Sigmoid colon (tissue), 7 donors: ENCODE measurements around the gene ABHD10. TPM values are rescaled to one million over a fixed set of nuclear protein-coding genes. Genes with fewer than 3 reads are reported as not detected.
A peak's percentile ranks its signal among the peaks of the same experiment; 100 is the strongest.

Experiments used
- DNase-seq: peaks from one replicate; pipeline ENCODE4 v3.0.0-alpha.2; 2019
- H3K27ac ChIP-seq, 4 donors: fragments of 200-600 bp; sonication (generic); one replicate each; pipeline ENCODE4 v1.5.1; 2016 to 2019; ENCODE audit warnings: mild to moderate bottlenecking in 1 of 4
- H3K27me3 ChIP-seq, 3 donors: fragments of 200-600 bp; sonication (generic); one replicate each; pipeline ENCODE4 v1.5.1; 2019; ENCODE audit warnings: mild to moderate bottlenecking in 1 of 3
- H3K36me3 ChIP-seq, 4 donors: fragments of 200-600 bp; sonication (generic); one replicate each; pipeline ENCODE4 v1.5.1; 2016 to 2019
- H3K4me1 ChIP-seq, 4 donors: fragments of 200-600 bp; sonication (generic); one replicate each; pipeline ENCODE4 v1.5.1; 2017 to 2019
- H3K4me3 ChIP-seq, 4 donors: fragments of 200-600 bp; sonication (generic); one replicate each; pipeline ENCODE4 v1.5.1; 2017 to 2019; ENCODE audit warnings: mild to moderate bottlenecking in 2 of 4, moderate library complexity in 1 of 4
- H3K9me3 ChIP-seq, 4 donors: fragments of 200-600 bp in 3 of 4; sonication (generic) in 3 of 4; one replicate each; pipeline versions ENCODE4 v1.5.1 to v1.6.1; 2013 to 2019
- EP300 ChIP-seq, 4 donors: sonication (generic); formaldehyde crosslinking; IDR thresholded peaks; one replicate each; pipeline ENCODE4 v1.6.1; 2017; ENCODE audit warnings: antibody characterized with exemption in 4 of 4
- POLR2A ChIP-seq, 2 donors: fragments of 450-650 bp; IDR thresholded peaks; one replicate each; pipeline ENCODE4 v1.6.1; 2016; ENCODE audit warnings: antibody characterized with exemption in 2 of 2, mild to moderate bottlenecking in 2 of 2, moderate library complexity in 2 of 2
- POLR2AphosphoS5 ChIP-seq, 4 donors: sonication (generic); formaldehyde crosslinking; IDR thresholded peaks; one replicate each; pipeline ENCODE4 v1.6.1; 2017; ENCODE audit warnings: antibody characterized with exemption in 4 of 4
- WGBS, 2 donors: extraction: QIAGEN DNeasy Blood & Tissue Kit; methylation state at CpG; one replicate each; pipeline ENCODE4 v1.1.7; 2013; 5-methylcytosine and 5-hydroxymethylcytosine counted together
- intact Hi-C: fragments of 100-400 bp; cut with DNase I; formaldehyde crosslinking; loops from one replicate; pipeline ENCODE4 v1.15.1; 2023
- polyA plus RNA-seq, 3 donors: library from polyadenylated mRNA; stranded (reverse); fragments of 200-250 nt; gene quantifications; one replicate each; pipeline ENCODE4 v1.2.3, GENCODE V29; 2013
- total RNA-seq, 4 donors: library from RNA; depleted of rRNA; stranded (reverse); fragments of >200 nt; gene quantifications; one replicate each; pipeline ENCODE4 v1.1.0, GENCODE V29; 2016
- TF ChIP-seq, protein P1 (sequence below), 4 experiments: fragments of 450-650 bp in 3 of 4; fragments of 200-600 bp in 1 of 4; IDR thresholded peaks; one replicate each; pipeline ENCODE4 v1.5.1; 2016 to 2019; ENCODE audit warnings: antibody characterized with exemption in 4 of 4, mild to moderate bottlenecking in 3 of 4, moderate library complexity in 2 of 4
- donor health status: healthy with polysubstance abuse.
- donor health status: Bipolar disorder and iron deficiency.
- donor health status: healthy.

Gene ABHD10
- total and polyA plus RNA-seq, 7 donors: 13.3 to 28.3 (median 18.3) TPM

GRCh38 chr3:111947231-111947630, 31.6 kb upstream of the ABHD10 start:
- 54 to 62% methylated on average over 1 of the region's 1 CpG for WGBS, 2 donors
- peaks cover 0 to 18% (median 4%) of the 10 kb centered on the region in 4 donors for H3K4me1 ChIP-seq
- no peak overlapping the region for H3K4me3 ChIP-seq
- peak overlapping the region in 1 of 4 donors; percentile 4 for H3K27ac ChIP-seq
- TF ChIP-seq EP300 (IDR thresholded peaks at IDR 0.05) (no peak), POLR2A (IDR thresholded peaks at IDR 0.05) (no peak), POLR2AphosphoS5 (IDR thresholded peaks at IDR 0.05) (no peak)
- TF ChIP-seq, protein P1, sequence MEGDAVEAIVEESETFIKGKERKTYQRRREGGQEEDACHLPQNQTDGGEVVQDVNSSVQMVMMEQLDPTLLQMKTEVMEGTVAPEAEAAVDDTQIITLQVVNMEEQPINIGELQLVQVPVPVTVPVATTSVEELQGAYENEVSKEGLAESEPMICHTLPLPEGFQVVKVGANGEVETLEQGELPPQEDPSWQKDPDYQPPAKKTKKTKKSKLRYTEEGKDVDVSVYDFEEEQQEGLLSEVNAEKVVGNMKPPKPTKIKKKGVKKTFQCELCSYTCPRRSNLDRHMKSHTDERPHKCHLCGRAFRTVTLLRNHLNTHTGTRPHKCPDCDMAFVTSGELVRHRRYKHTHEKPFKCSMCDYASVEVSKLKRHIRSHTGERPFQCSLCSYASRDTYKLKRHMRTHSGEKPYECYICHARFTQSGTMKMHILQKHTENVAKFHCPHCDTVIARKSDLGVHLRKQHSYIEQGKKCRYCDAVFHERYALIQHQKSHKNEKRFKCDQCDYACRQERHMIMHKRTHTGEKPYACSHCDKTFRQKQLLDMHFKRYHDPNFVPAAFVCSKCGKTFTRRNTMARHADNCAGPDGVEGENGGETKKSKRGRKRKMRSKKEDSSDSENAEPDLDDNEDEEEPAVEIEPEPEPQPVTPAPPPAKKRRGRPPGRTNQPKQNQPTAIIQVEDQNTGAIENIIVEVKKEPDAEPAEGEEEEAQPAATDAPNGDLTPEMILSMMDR (IDR thresholded peaks at IDR 0.05): no peak
- peaks cover 1 to 77% (median 7%) of the 10 kb centered on the region in 4 donors for H3K36me3 ChIP-seq
- intact Hi-C loops: no loop called here
- DNase-seq: no peak
- H3K9me3 ChIP-seq: no peaks in the 10 kb centered on the region
- H3K27me3 ChIP-seq: no peaks in the 10 kb centered on the region

GRCh38 chr3:111948786-111949185, 30.0 kb upstream of the ABHD10 start:
- peaks cover 6 to 77% (median 16%) of the 10 kb centered on the region in 4 donors for H3K36me3 ChIP-seq
- no peaks in the 10 kb centered on the region for H3K27me3 ChIP-seq
- TF ChIP-seq EP300 (IDR thresholded peaks at IDR 0.05): no peak
- TF ChIP-seq POLR2A (IDR thresholded peaks at IDR 0.05): no peak
- TF ChIP-seq, protein P1 (IDR thresholded peaks at IDR 0.05): no peak
- TF ChIP-seq POLR2AphosphoS5 (IDR thresholded peaks at IDR 0.05): no peak
- no peak overlapping the region for H3K27ac ChIP-seq
- no peak for DNase-seq
- WGBS, 2 donors: 91 to 93% methylated on average over 9 of the region's 9 CpGs
- no peaks in the 10 kb centered on the region for H3K9me3 ChIP-seq
- H3K4me1 ChIP-seq: peaks cover 0 to 22% (median 7%) of the 10 kb centered on the region in 4 donors
- no peak overlapping the region for H3K4me3 ChIP-seq
- intact Hi-C loops: no loop called here

DNA sequence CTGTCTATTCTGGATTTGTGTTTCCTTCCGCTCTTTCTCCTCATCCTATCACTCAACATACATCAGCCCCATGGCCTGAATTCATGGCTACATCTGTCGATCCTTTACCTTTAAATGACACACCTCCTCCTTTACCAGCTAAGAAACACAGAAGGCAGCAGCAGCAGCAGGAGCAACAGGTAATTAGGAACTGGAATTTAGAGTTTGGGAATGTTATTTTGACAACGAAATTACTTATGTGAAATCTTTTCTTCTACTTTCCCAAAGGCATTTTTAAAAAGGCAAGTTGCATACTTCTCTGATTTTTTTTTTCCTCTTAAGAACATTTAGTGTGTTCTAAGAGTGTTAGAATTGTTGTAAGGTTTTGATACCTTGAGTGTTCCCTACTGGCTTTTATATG, 29.1 kb upstream of the ABHD10 start:
- Histone ChIP-seq H3K36me3 (peaks cover 6 to 69% (median 17%) of the 10 kb centered on the region in 4 donors), H3K9me3 (no peaks in the 10 kb centered on the region), H3K27ac (no peak overlapping the region), H3K4me3 (no peak overlapping the region), H3K4me1 (peaks cover 0 to 31% (median 16%) of the 10 kb centered on the region in 4 donors), H3K27me3 (no peaks in the 10 kb centered on the region)
- DNase-seq: no peak
- intact Hi-C loops: no loop called here
- TF ChIP-seq EP300 (IDR thresholded peaks at IDR 0.05) (no peak), POLR2A (IDR thresholded peaks at IDR 0.05) (no peak), POLR2AphosphoS5 (IDR thresholded peaks at IDR 0.05) (no peak)
- TF ChIP-seq, protein P1 (IDR thresholded peaks at IDR 0.05): no peak
- 81 to 91% methylated on average over 3 of the region's 3 CpGs for WGBS, 2 donors

- no peak overlapping the region for H3K4me3 ChIP-seq
- H3K27ac ChIP-seq: no peak overlapping the region
- peaks cover 6 to 64% (median 17%) of the 10 kb centered on the region in 4 donors for H3K36me3 ChIP-seq
- no peaks in the 10 kb centered on the region for H3K9me3 ChIP-seq
- DNase-seq: no peak
- TF ChIP-seq EP300 (IDR thresholded peaks at IDR 0.05): no peak
- no peak for TF ChIP-seq POLR2A (IDR thresholded peaks at IDR 0.05)
- TF ChIP-seq, protein P1 (IDR thresholded peaks at IDR 0.05): no peak
- no peak for TF ChIP-seq POLR2AphosphoS5 (IDR thresholded peaks at IDR 0.05)
- H3K4me1 ChIP-seq: peaks cover 0 to 32% (median 19%) of the 10 kb centered on the region in 4 donors
- no peaks in the 10 kb centered on the region for H3K27me3 ChIP-seq
- WGBS, 2 donors: 93 to 94% methylated on average over 2 of the region's 2 CpGs
- intact Hi-C loops: no loop called here
These were observed 27.8 kb upstream of the ABHD10 start for GRCh38 chr3:111951032-111951431.

DNA sequence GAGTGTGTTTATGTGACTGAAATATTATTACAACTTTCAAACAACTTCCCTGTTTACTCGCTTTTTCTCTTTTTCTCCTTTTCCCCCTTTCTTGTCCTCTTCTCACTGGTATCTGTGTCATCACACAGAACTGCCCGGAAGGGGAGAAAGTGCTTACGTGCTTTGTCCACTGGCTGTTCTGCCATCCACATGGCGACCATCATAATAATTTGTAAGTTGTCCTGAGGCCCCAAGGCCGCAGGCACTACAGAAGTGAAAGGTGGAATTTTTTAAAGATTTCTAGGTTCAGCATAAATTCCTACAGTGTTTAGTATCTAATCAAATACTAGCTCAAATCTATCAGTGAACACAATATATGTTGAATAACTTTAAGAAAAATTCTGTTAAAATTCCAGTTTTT, 26.7 kb upstream of the ABHD10 start:
- H3K9me3 ChIP-seq: no peaks in the 10 kb centered on the region
- no peak for DNase-seq
- H3K36me3 ChIP-seq: peaks cover 6 to 63% (median 17%) of the 10 kb centered on the region in 4 donors
- no peak overlapping the region for H3K4me3 ChIP-seq
- intact Hi-C loops: no loop called here
- peaks cover 0 to 23% (median 18%) of the 10 kb centered on the region in 4 donors for H3K4me1 ChIP-seq
- TF ChIP-seq, protein P1 (IDR thresholded peaks at IDR 0.05): no peak
- TF ChIP-seq POLR2AphosphoS5 (IDR thresholded peaks at IDR 0.05): no peak
- no peak for TF ChIP-seq POLR2A (IDR thresholded peaks at IDR 0.05)
- no peak for TF ChIP-seq EP300 (IDR thresholded peaks at IDR 0.05)
- WGBS, 2 donors: 93 to 96% methylated on average over 5 of the region's 5 CpGs
- no peaks in the 10 kb centered on the region for H3K27me3 ChIP-seq
- H3K27ac ChIP-seq: no peak overlapping the region
